GM23338 (cell line): Measurements from ENCODE around the gene C10orf90.

ENCODE experiments used
- CREB1 ChIP-seq: fragments of 250-450 bp; sonication (Bioruptor Pico); IDR thresholded peaks from 2 replicates; pipeline ENCODE4 v1.5.0; 2020; ENCODE audit warnings: low read depth, mild to moderate bottlenecking, moderate library complexity
- EZH2 ChIP-seq: fragments of 200-600 bp; sonication (generic); IDR thresholded peaks from one replicate; pipeline ENCODE4 v1.8.0; 2017; ENCODE audit warnings: antibody characterized with exemption, mild to moderate bottlenecking, low read depth; ENCODE audit not compliant: unreplicated experiment
- EZH2phosphoT487 ChIP-seq: fragments of 200-600 bp; sonication (generic); IDR thresholded peaks from one replicate; pipeline ENCODE4 v1.8.1; 2018; ENCODE audit warnings: antibody characterized with exemption; ENCODE audit not compliant: unreplicated experiment
- JUNB ChIP-seq: IDR thresholded peaks from one replicate; pipeline ENCODE4 v1.6.1; 2016; ENCODE audit warnings: antibody characterized with exemption; ENCODE audit not compliant: unreplicated experiment
- NANOG ChIP-seq: IDR thresholded peaks from 2 replicates; pipeline ENCODE4 v1.6.1; 2016; ENCODE audit warnings: antibody characterized with exemption, borderline replicate concordance
- POLR2AphosphoS5 ChIP-seq: IDR thresholded peaks from 2 replicates; pipeline ENCODE4 v1.6.1; 2016; ENCODE audit warnings: antibody characterized with exemption, low read depth
- ZNF114 ChIP-seq: fragments of 250-450 bp; sonication (Bioruptor Pico); IDR thresholded peaks from 2 replicates; pipeline ENCODE4 v1.5.0; 2020; ENCODE audit warnings: mild to moderate bottlenecking, moderate library complexity
- TF ChIP-seq, protein P1 (sequence below), 2 experiments: fragments of 200-600 bp in 1 of 2; sonication (generic) in 1 of 2; conservative IDR thresholded peaks; 2 replicates each; pipeline versions ENCODE4 v1.5.1 to v1.6.1; 2016 to 2017; ENCODE audit warnings: antibody characterized with exemption in 2 of 2, low read depth in 2 of 2, mild to moderate bottlenecking in 2 of 2, moderate library complexity in 1 of 2
- TF ChIP-seq, protein P2 (sequence below): IDR thresholded peaks from one replicate; pipeline ENCODE4 v1.6.1; 2018; ENCODE audit warnings: antibody characterized with exemption; ENCODE audit not compliant: unreplicated experiment
- TF ChIP-seq, protein P3 (sequence below): IDR thresholded peaks from 2 replicates; pipeline ENCODE4 v1.6.1; 2016; ENCODE audit warnings: antibody characterized with exemption
- TF ChIP-seq, protein P4 (sequence below): fragments of 250-450 bp; sonication (Bioruptor Pico); IDR thresholded peaks from 2 replicates; pipeline ENCODE4 v1.5.0; 2020; ENCODE audit warnings: mild to moderate bottlenecking, moderate library complexity

DNA sequence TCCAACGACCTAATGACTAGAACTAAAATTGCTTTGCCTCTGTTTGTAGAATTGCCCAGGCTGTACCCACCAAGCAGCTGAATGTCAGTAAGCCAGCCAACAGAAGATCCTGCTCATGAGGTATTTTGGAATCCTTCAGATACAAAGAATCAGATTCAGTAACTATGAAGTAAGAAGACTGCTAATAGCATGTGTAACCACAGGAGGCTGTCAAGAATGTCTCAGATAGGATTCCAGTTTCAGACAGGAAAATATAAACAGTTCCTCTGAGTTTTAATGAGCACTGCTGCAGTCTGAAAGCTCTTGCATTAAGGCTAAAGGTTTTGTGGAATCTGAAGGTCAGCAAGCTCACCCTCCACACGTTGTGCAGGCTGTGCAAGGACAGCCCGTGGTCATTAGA lies 169.6 kb downstream of the C10orf90 start:
- TF ChIP-seq, protein P1, sequence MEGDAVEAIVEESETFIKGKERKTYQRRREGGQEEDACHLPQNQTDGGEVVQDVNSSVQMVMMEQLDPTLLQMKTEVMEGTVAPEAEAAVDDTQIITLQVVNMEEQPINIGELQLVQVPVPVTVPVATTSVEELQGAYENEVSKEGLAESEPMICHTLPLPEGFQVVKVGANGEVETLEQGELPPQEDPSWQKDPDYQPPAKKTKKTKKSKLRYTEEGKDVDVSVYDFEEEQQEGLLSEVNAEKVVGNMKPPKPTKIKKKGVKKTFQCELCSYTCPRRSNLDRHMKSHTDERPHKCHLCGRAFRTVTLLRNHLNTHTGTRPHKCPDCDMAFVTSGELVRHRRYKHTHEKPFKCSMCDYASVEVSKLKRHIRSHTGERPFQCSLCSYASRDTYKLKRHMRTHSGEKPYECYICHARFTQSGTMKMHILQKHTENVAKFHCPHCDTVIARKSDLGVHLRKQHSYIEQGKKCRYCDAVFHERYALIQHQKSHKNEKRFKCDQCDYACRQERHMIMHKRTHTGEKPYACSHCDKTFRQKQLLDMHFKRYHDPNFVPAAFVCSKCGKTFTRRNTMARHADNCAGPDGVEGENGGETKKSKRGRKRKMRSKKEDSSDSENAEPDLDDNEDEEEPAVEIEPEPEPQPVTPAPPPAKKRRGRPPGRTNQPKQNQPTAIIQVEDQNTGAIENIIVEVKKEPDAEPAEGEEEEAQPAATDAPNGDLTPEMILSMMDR (conservative IDR thresholded peaks at IDR 0.05; ENCODE audit: low read depth in 2 of 2): no peak
- no peak for TF ChIP-seq POLR2AphosphoS5
- TF ChIP-seq, protein P2, sequence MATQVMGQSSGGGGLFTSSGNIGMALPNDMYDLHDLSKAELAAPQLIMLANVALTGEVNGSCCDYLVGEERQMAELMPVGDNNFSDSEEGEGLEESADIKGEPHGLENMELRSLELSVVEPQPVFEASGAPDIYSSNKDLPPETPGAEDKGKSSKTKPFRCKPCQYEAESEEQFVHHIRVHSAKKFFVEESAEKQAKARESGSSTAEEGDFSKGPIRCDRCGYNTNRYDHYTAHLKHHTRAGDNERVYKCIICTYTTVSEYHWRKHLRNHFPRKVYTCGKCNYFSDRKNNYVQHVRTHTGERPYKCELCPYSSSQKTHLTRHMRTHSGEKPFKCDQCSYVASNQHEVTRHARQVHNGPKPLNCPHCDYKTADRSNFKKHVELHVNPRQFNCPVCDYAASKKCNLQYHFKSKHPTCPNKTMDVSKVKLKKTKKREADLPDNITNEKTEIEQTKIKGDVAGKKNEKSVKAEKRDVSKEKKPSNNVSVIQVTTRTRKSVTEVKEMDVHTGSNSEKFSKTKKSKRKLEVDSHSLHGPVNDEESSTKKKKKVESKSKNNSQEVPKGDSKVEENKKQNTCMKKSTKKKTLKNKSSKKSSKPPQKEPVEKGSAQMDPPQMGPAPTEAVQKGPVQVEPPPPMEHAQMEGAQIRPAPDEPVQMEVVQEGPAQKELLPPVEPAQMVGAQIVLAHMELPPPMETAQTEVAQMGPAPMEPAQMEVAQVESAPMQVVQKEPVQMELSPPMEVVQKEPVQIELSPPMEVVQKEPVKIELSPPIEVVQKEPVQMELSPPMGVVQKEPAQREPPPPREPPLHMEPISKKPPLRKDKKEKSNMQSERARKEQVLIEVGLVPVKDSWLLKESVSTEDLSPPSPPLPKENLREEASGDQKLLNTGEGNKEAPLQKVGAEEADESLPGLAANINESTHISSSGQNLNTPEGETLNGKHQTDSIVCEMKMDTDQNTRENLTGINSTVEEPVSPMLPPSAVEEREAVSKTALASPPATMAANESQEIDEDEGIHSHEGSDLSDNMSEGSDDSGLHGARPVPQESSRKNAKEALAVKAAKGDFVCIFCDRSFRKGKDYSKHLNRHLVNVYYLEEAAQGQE: no peak
- no peak for TF ChIP-seq CREB1 (CRISPR knock-in tag)
- TF ChIP-seq EZH2: no peak
- no peak for TF ChIP-seq EZH2phosphoT487
- TF ChIP-seq ZNF114: no peak
- no peak for TF ChIP-seq NANOG
- no peak for TF ChIP-seq JUNB
- TF ChIP-seq, protein P3, sequence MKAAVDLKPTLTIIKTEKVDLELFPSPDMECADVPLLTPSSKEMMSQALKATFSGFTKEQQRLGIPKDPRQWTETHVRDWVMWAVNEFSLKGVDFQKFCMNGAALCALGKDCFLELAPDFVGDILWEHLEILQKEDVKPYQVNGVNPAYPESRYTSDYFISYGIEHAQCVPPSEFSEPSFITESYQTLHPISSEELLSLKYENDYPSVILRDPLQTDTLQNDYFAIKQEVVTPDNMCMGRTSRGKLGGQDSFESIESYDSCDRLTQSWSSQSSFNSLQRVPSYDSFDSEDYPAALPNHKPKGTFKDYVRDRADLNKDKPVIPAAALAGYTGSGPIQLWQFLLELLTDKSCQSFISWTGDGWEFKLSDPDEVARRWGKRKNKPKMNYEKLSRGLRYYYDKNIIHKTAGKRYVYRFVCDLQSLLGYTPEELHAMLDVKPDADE: no peak
- TF ChIP-seq, protein P4, sequence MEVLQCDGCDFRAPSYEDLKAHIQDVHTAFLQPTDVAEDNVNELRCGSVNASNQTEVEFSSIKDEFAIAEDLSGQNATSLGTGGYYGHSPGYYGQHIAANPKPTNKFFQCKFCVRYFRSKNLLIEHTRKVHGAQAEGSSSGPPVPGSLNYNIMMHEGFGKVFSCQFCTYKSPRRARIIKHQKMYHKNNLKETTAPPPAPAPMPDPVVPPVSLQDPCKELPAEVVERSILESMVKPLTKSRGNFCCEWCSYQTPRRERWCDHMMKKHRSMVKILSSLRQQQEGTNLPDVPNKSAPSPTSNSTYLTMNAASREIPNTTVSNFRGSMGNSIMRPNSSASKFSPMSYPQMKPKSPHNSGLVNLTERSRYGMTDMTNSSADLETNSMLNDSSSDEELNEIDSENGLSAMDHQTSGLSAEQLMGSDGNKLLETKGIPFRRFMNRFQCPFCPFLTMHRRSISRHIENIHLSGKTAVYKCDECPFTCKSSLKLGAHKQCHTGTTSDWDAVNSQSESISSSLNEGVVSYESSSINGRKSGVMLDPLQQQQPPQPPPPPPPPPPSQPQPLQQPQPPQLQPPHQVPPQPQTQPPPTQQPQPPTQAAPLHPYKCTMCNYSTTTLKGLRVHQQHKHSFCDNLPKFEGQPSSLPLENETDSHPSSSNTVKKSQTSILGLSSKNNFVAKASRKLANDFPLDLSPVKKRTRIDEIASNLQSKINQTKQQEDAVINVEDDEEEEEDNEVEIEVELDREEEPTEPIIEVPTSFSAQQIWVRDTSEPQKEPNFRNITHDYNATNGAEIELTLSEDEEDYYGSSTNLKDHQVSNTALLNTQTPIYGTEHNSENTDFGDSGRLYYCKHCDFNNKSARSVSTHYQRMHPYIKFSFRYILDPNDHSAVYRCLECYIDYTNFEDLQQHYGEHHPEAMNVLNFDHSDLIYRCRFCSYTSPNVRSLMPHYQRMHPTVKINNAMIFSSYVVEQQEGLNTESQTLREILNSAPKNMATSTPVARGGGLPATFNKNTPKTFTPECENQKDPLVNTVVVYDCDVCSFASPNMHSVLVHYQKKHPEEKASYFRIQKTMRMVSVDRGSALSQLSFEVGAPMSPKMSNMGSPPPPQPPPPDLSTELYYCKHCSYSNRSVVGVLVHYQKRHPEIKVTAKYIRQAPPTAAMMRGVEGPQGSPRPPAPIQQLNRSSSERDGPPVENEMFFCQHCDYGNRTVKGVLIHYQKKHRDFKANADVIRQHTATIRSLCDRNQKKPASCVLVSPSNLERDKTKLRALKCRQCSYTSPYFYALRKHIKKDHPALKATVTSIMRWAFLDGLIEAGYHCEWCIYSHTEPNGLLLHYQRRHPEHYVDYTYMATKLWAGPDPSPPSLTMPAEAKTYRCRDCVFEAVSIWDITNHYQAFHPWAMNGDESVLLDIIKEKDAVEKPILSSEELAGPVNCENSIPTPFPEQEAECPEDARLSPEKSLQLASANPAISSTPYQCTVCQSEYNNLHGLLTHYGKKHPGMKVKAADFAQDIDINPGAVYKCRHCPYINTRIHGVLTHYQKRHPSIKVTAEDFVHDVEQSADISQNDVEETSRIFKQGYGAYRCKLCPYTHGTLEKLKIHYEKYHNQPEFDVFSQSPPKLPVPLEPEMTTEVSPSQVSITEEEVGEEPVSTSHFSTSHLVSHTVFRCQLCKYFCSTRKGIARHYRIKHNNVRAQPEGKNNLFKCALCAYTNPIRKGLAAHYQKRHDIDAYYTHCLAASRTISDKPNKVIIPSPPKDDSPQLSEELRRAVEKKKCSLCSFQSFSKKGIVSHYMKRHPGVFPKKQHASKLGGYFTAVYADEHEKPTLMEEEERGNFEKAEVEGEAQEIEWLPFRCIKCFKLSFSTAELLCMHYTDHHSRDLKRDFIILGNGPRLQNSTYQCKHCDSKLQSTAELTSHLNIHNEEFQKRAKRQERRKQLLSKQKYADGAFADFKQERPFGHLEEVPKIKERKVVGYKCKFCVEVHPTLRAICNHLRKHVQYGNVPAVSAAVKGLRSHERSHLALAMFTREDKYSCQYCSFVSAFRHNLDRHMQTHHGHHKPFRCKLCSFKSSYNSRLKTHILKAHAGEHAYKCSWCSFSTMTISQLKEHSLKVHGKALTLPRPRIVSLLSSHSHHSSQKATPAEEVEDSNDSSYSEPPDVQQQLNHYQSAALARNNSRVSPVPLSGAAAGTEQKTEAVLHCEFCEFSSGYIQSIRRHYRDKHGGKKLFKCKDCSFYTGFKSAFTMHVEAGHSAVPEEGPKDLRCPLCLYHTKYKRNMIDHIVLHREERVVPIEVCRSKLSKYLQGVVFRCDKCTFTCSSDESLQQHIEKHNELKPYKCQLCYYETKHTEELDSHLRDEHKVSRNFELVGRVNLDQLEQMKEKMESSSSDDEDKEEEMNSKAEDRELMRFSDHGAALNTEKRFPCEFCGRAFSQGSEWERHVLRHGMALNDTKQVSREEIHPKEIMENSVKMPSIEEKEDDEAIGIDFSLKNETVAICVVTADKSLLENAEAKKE: no peak
